Ovary (tissue), 9 donors: ENCODE results near the gene CTDSPL. TPM values are rescaled to one million over a fixed set of nuclear protein-coding genes. Genes with fewer than 3 reads are reported as not detected.

ENCODE experiments used
- DNase-seq, 5 donors: peaks; one replicate each; pipeline ENCODE4 v3.0.0-alpha.2; 2019 to 2020
- H3K27ac ChIP-seq, 2 donors: fragments of 200-600 bp; one replicate each; pipeline versions ENCODE4 v1.5.1 to v1.8.0; 2019 to 2022
- H3K27me3 ChIP-seq: fragments of 200-600 bp; one replicate; pipeline ENCODE4 v1.8.0; 2022
- H3K36me3 ChIP-seq: fragments of 200-600 bp; sonication (generic); one replicate; pipeline ENCODE4 v1.5.1; 2019
- H3K4me1 ChIP-seq: one replicate; pipeline ENCODE4 v1.8.1; 2013; ENCODE audit warnings: mild to moderate bottlenecking, moderate library complexity; ENCODE audit not compliant: insufficient read depth
- H3K4me3 ChIP-seq: fragments of 200-600 bp; sonication (generic); one replicate; pipeline ENCODE4 v1.5.1; 2017
- H3K9me3 ChIP-seq, 2 donors: fragments of 200-600 bp in 1 of 2; sonication (generic) in 1 of 2; one replicate each; pipeline versions ENCODE4 v1.5.1 to v1.8.1; 2013 to 2019; ENCODE audit warnings: mild to moderate bottlenecking in 1 of 2, moderate library complexity in 1 of 2
- CTCF ChIP-seq, 3 donors: fragments of 450-650 bp in 2 of 3; fragments of 200-600 bp in 1 of 3; IDR thresholded peaks; one replicate each; pipeline versions ENCODE4 v1.5.1 to v1.8.0; 2016 to 2022; ENCODE audit warnings: antibody characterized with exemption in 3 of 3, mild to moderate bottlenecking in 1 of 3
- EP300 ChIP-seq: sonication (generic); formaldehyde crosslinking; IDR thresholded peaks from one replicate; pipeline ENCODE4 v1.6.1; 2017; ENCODE audit warnings: antibody characterized with exemption
- POLR2A ChIP-seq: fragments of 450-650 bp; IDR thresholded peaks from one replicate; pipeline ENCODE4 v1.6.1; 2017; ENCODE audit warnings: antibody characterized with exemption, mild to moderate bottlenecking, moderate library complexity
- WGBS, 3 donors: extraction: QIAGEN DNeasy Blood & Tissue Kit in 1 of 3; methylation state at CpG; one replicate each; pipeline versions ENCODE4 v1.1.5 to v1.1.7; 2013 to 2017; 5-methylcytosine and 5-hydroxymethylcytosine counted together
- intact Hi-C, 4 donors: fragments of 100-400 bp; cut with DNase I; formaldehyde crosslinking; loops; one replicate each; pipeline versions ENCODE4 v1.11.0 to v1.15.1; 2022 to 2023
- polyA plus RNA-seq, 2 donors: library from polyadenylated mRNA; stranded (reverse); fragments of 200-250 nt in 1 of 2; fragments of 350-450 nt in 1 of 2; fragmentation: Illumina TruSeq in 1 of 2; extraction: RNeasy Lipid Tissue Mini Kit (QIAGEN cat#74804) in 1 of 2; gene quantifications; one replicate each; pipeline ENCODE4 v1.2.3, GENCODE V29; 2013 to 2014
- total RNA-seq, 7 donors: library from RNA; depleted of rRNA in 2 of 7; stranded (reverse); fragments of >200 nt in 2 of 7; fragmentation: NEBNext Ultra II Directional in 3 of 7; extraction: Animal tissue kit (Norgen Biotek cat#: 25700) in 3 of 7; gene quantifications; one replicate each; pipeline versions ENCODE4 v1.1.0 to v1.2.4, GENCODE V29; 2016 to 2023
- donor health status: DM: no; HTN: no; CAD: no; lungs with moderate emphysema.
- donor health status: DM: no; HTN: no; CAD: no.
- donor health status: Bipolar disorder and iron deficiency.
- donor health status: DM: yes; HTN: yes; CAD: no.
- donor health status: DM: no; HTN: no; CAD: no.
- donor health status: DM: yes; HTN: yes; CAD: no.

Gene CTDSPL
- total and polyA plus RNA-seq, 9 donors: 14.8 to 41.1 (median 34.2) TPM

GRCh38 chr3:37876279-37876678 lies 14.6 kb downstream of the CTDSPL start:
- Histone ChIP-seq H3K27me3 (no peaks in the 10 kb centered on the region), H3K36me3 (no peaks in the 10 kb centered on the region), H3K4me3 (no peak overlapping the region), H3K27ac (no peak overlapping the region), H3K9me3 (no peaks in the 10 kb centered on the region), H3K4me1 (no peaks in the 10 kb centered on the region)
- DNase-seq: no peak
- intact Hi-C loops: no loop called here
- TF ChIP-seq EP300: no peak
- no peak for TF ChIP-seq CTCF (IDR thresholded peaks at IDR 0.05)
- no peak for TF ChIP-seq POLR2A

- Histone ChIP-seq H3K9me3 (no peaks in the 10 kb centered on the region), H3K27me3 (no peaks in the 10 kb centered on the region), H3K4me1 (peaks cover 30% of the 10 kb centered on the region), H3K36me3 (no peaks in the 10 kb centered on the region), H3K27ac (no peak overlapping the region), H3K4me3 (no peak overlapping the region)
- no peak for TF ChIP-seq CTCF (IDR thresholded peaks at IDR 0.05)
- DNase-seq: no peak
- WGBS, 3 donors: 54 to 65% (median 54%) methylated on average over 3 of the region's 3 CpGs
- intact Hi-C loops: no loop called here
Measured at GRCh38 chr3:37882711-37883110, 21.0 kb downstream of the CTDSPL start.

- H3K27me3 ChIP-seq: no peaks in the 10 kb centered on the region
- H3K9me3 ChIP-seq: no peaks in the 10 kb centered on the region
- no peaks in the 10 kb centered on the region for H3K36me3 ChIP-seq
- DNase-seq: peak in 3 of 5 donors; percentile 31 to 52 (median 35)
- no peak overlapping the region for H3K4me3 ChIP-seq
- intact Hi-C loops: no loop called here
- TF ChIP-seq POLR2A: no peak
- no peak for TF ChIP-seq EP300
- TF ChIP-seq CTCF (IDR thresholded peaks at IDR 0.05): no peak
- peak overlapping the region; percentile 22 to 56 for H3K27ac ChIP-seq
- WGBS, 3 donors: 24 to 42% (median 26%) methylated on average over 2 of the region's 2 CpGs
- H3K4me1 ChIP-seq: peaks cover 37% of the 10 kb centered on the region
Measured at GRCh38 chr3:37885814-37886213, 24.1 kb downstream of the CTDSPL start.

GRCh38 chr3:37886395-37886794 lies 24.7 kb downstream of the CTDSPL start:
- Histone ChIP-seq H3K36me3 (no peaks in the 10 kb centered on the region), H3K4me3 (no peak overlapping the region), H3K27ac (peak overlapping the region; percentile 22 to 56), H3K9me3 (no peaks in the 10 kb centered on the region), H3K27me3 (no peaks in the 10 kb centered on the region), H3K4me1 (peaks cover 39% of the 10 kb centered on the region)
- 88 to 93% (median 88%) methylated on average over 1 of the region's 1 CpG for WGBS, 3 donors
- intact Hi-C loops: no loop called here
- DNase-seq: no peak
- no peak for TF ChIP-seq EP300
- no peak for TF ChIP-seq POLR2A
- TF ChIP-seq CTCF (IDR thresholded peaks at IDR 0.05): no peak

- no peaks in the 10 kb centered on the region for H3K36me3 ChIP-seq
- H3K27me3 ChIP-seq: no peaks in the 10 kb centered on the region
- H3K27ac ChIP-seq: no peak overlapping the region
- DNase-seq: no peak
- intact Hi-C loops: no loop called here
- H3K4me3 ChIP-seq: no peak overlapping the region
- TF ChIP-seq CTCF (IDR thresholded peaks at IDR 0.05): no peak
- no peaks in the 10 kb centered on the region for H3K9me3 ChIP-seq
- H3K4me1 ChIP-seq: peaks cover 39% of the 10 kb centered on the region
- WGBS, 3 donors: 87 to 89% (median 89%) methylated on average over 3 of the region's 3 CpGs
Measured at GRCh38 chr3:37887062-37887461, 25.4 kb downstream of the CTDSPL start.
